T-helper 2 cell treated with Interferon-gamma antibody and Interleukin-4, amounts not matched to agents 5 μg/mL and 100 μg/mL, for 36 hours (primary cell): ENCODE measurements around the gene JAKMIP1.

Experiments used
- DNase-seq: peaks from one replicate; pipeline ENCODE4 v3.0.0; 2021; ENCODE audit warnings: low spot score
- H3K27ac Mint-ChIP-seq: one replicate; pipeline ENCODE4 v1.8.0; 2021; ENCODE audit warnings: mild to moderate bottlenecking, mixed read lengths
- H3K27me3 Mint-ChIP-seq: one replicate; pipeline ENCODE4 v1.8.0; 2021; ENCODE audit warnings: low read depth, mixed read lengths
- H3K36me3 Mint-ChIP-seq: one replicate; pipeline ENCODE4 v1.8.0; 2021; ENCODE audit warnings: low read depth, mixed read lengths
- H3K4me1 Mint-ChIP-seq: one replicate; pipeline ENCODE4 v1.8.0; 2021; ENCODE audit warnings: low read depth, mixed read lengths
- H3K4me3 Mint-ChIP-seq: one replicate; pipeline ENCODE4 v1.8.0; 2022; ENCODE audit warnings: mild to moderate bottlenecking, moderate library complexity, mixed read lengths
- H3K9me3 Mint-ChIP-seq: one replicate; pipeline ENCODE4 v1.8.0; 2021; ENCODE audit warnings: mixed read lengths

Gene JAKMIP1

GRCh38 chr4:6200011-6200921, at the start of gene JAKMIP1:
JAKMIP1 (minus strand) TSS chr4:6200549; CDS start chr4:6112850, 87,699 bp downstream.
- peaks cover 14% of the 10 kb centered on the region for H3K36me3 Mint-ChIP-seq
- DNase-seq = peak; percentile 87
- H3K27ac Mint-ChIP-seq = peak within 1 kb of the TSS; percentile 86
- peak within 1 kb of the TSS; percentile 77 for H3K4me3 Mint-ChIP-seq
- H3K27me3 Mint-ChIP-seq = peaks cover 33% of the 10 kb centered on the region
- peaks cover 27% of the 10 kb centered on the region for H3K4me1 Mint-ChIP-seq
- H3K9me3 Mint-ChIP-seq = peaks cover 8% of the 10 kb centered on the region

GRCh38 chr4:6248394-6248793, 48.0 kb upstream of the JAKMIP1 start:
- H3K27ac Mint-ChIP-seq = no peak overlapping the region
- no peak for DNase-seq
- H3K4me1 Mint-ChIP-seq = peaks cover 7% of the 10 kb centered on the region
- H3K36me3 Mint-ChIP-seq = peaks cover 3% of the 10 kb centered on the region
- H3K27me3 Mint-ChIP-seq = peaks cover 45% of the 10 kb centered on the region
- H3K9me3 Mint-ChIP-seq = peaks cover 13% of the 10 kb centered on the region
- no peak overlapping the region for H3K4me3 Mint-ChIP-seq

DNA sequence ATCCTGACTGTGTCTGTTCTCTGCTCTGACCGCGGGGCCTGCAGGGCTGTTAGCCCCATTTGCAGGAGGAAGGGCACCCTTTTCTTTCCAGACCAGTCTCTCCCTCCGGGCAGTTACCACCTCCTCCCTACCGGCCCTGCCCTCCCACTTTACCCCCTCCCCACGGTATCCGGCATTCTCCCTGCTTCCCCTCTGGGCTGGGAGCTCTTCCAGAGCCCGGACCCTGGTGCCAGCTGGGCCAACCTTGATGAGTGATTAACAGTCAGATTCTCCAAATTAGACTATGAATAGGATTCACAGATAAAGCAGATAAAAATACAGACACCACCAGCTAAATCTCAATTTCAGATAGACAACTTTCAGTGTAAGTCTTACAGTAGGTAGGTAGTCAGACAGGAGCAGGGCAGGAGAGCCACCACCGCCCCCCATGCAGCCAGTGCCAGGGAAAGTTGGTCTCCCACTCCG, 45.9 kb upstream of the JAKMIP1 start:
- DNase-seq = no peak
- Mint-ChIP-seq H3K27me3 (peaks cover 45% of the 10 kb centered on the region), H3K4me3 (no peak overlapping the region), H3K36me3 (peaks cover 3% of the 10 kb centered on the region), H3K4me1 (peaks cover 7% of the 10 kb centered on the region), H3K27ac (no peak overlapping the region), H3K9me3 (peaks cover 13% of the 10 kb centered on the region)

DNA sequence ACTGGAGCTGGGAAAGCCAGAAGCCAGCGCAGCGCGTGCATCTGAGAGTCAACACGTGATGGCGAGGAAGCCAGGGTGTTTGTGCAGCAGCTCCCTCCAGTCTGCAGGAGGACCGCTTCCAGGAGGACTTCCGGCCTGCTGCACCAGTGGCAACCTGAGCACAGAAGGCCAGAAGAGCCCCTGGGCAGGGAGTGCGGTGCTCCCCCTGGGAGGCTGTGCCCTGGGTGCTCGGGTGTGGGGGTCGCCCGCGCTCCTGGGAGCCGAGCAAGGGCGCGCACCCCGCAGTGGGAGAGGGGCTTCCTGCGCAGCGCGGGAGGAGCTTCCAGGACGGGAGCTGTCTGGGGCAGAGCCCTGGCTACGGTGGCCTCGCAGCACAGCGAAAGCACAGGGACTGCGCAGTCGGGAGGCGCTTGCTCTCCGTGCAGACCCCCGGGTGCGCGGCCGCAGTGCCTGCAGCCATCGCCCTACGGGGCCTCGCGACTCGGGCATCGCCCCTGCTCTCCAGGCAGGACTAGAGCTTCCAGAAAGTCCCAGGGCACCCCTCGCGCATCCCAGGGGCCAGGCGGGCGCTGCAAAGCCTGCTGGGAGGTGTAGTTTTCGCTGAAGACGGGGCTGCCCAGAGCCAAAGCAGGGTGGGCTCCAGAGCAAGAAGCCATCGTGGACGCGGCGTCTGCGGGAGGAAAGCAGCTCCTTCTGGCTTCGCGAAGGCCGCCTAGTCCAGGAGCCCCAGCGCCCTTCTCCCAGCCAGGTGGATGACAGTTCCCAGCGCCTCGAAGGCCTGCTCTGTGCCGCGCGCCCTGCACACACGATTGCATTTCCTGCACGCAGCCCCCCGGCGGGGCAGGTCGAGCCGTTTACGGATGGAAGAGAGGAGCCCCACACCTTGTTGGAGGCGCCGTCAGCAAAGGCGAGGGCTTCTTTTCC, 45.2 kb upstream of the JAKMIP1 start:
- Mint-ChIP-seq H3K27me3 (peaks cover 43% of the 10 kb centered on the region), H3K4me3 (no peak overlapping the region), H3K27ac (no peak overlapping the region), H3K4me1 (peaks cover 4% of the 10 kb centered on the region), H3K9me3 (peaks cover 13% of the 10 kb centered on the region), H3K36me3 (peaks cover 3% of the 10 kb centered on the region)
- no peak for DNase-seq

GRCh38 chr4:6242271-6243029, 42.1 kb upstream of the JAKMIP1 start:
- H3K9me3 Mint-ChIP-seq = peaks cover 13% of the 10 kb centered on the region
- no peak for DNase-seq
- peaks cover 26% of the 10 kb centered on the region for H3K27me3 Mint-ChIP-seq
- H3K4me1 Mint-ChIP-seq = peaks cover 2% of the 10 kb centered on the region
- H3K27ac Mint-ChIP-seq = no peak overlapping the region
- no peak overlapping the region for H3K4me3 Mint-ChIP-seq
- H3K36me3 Mint-ChIP-seq = peaks cover 3% of the 10 kb centered on the region

DNA sequence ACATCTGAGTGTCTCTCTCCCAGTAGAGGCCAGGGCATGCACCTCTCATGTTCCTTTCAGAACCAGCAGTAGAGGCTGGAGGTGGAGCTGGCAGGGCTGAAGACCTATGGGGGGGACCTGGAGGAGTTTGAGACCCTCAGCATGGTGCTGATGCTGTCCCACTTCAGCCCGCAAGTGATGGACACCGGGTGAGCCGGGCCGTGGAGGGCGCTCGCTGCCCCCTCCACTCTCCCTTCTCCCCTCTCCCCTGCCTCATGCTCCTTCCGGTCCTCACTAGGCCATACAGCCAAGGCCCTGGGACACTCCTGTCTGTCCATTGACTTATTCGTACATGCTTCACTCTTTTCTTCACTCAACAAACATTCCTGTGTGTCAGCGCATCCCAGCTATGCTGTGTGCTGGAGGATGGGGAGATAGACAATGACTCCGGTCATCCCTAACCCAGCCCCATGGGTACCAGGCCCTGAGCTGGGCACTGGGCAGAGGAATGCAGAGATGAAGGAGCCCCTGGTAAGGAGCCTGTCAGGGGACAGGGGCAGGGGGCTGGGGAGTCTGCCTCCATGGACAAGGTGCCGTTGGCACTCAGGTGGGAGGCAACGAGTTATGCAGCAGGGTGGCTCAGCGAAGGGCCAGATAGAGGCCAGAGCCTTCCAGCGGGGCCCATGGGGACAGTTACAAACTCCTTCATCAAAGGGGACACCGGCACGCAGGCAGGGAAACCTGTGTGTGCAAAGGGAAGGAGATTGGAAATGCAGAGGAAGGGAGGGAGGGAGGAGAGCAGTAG, 40.9 kb upstream of the JAKMIP1 start:
- no peak overlapping the region for H3K4me3 Mint-ChIP-seq
- peaks cover 13% of the 10 kb centered on the region for H3K9me3 Mint-ChIP-seq
- DNase-seq = no peak
- H3K27ac Mint-ChIP-seq = no peak overlapping the region
- H3K36me3 Mint-ChIP-seq = peaks cover 3% of the 10 kb centered on the region
- peaks cover 2% of the 10 kb centered on the region for H3K4me1 Mint-ChIP-seq
- H3K27me3 Mint-ChIP-seq = peaks cover 17% of the 10 kb centered on the region

DNA sequence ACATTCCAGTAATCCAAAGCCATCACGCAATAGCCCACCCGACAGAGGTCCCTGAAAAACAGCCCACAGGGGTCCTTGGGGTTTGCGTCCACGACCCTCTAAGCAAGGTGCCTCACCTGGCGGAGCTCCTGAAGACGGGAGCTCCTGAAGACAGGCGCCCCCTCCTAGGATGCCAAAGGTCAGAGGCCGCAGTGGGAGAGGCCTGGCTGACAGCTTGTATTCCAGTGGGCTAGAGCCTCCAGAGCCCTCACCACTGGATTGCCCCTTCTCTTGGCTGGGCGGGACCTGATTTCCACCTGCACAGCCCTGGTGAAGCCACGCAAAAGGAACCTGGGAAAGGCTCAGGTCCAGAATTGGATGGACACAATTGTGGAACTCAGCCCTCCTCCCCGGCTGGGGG, 39.6 kb upstream of the JAKMIP1 start:
- Mint-ChIP-seq H3K36me3 (peaks cover 2% of the 10 kb centered on the region), H3K27me3 (peaks cover 13% of the 10 kb centered on the region), H3K4me1 (peaks cover 2% of the 10 kb centered on the region), H3K9me3 (peaks cover 12% of the 10 kb centered on the region), H3K27ac (no peak overlapping the region), H3K4me3 (no peak overlapping the region)
- DNase-seq = no peak

- DNase-seq = no peak
- peaks cover 8% of the 10 kb centered on the region for H3K27me3 Mint-ChIP-seq
- H3K27ac Mint-ChIP-seq = no peak overlapping the region
- no peaks in the 10 kb centered on the region for H3K4me1 Mint-ChIP-seq
- H3K9me3 Mint-ChIP-seq = peaks cover 7% of the 10 kb centered on the region
- no peaks in the 10 kb centered on the region for H3K36me3 Mint-ChIP-seq
- no peak overlapping the region for H3K4me3 Mint-ChIP-seq
Measured at GRCh38 chr4:6239486-6239885, 39.1 kb upstream of the JAKMIP1 start.

GRCh38 chr4:6236816-6237390, 36.6 kb upstream of the JAKMIP1 start:
- Mint-ChIP-seq H3K4me3 (no peak overlapping the region), H3K4me1 (no peaks in the 10 kb centered on the region), H3K27ac (no peak overlapping the region), H3K9me3 (no peaks in the 10 kb centered on the region), H3K36me3 (no peaks in the 10 kb centered on the region), H3K27me3 (peaks cover 3% of the 10 kb centered on the region)
- DNase-seq = no peak

- no peak for DNase-seq
- Mint-ChIP-seq H3K9me3 (no peaks in the 10 kb centered on the region), H3K27me3 (peaks cover 3% of the 10 kb centered on the region), H3K4me1 (no peaks in the 10 kb centered on the region), H3K27ac (no peak overlapping the region), H3K4me3 (no peak overlapping the region), H3K36me3 (no peaks in the 10 kb centered on the region)
Measured at GRCh38 chr4:6235901-6236640, 35.7 kb upstream of the JAKMIP1 start.

- H3K36me3 Mint-ChIP-seq = no peaks in the 10 kb centered on the region
- H3K4me3 Mint-ChIP-seq = no peak overlapping the region
- no peaks in the 10 kb centered on the region for H3K9me3 Mint-ChIP-seq
- no peak for DNase-seq
- H3K27ac Mint-ChIP-seq = no peak overlapping the region
- no peaks in the 10 kb centered on the region for H3K4me1 Mint-ChIP-seq
- H3K27me3 Mint-ChIP-seq = peaks cover 3% of the 10 kb centered on the region
Measured at GRCh38 chr4:6235012-6235411, 34.7 kb upstream of the JAKMIP1 start.

- Mint-ChIP-seq H3K4me1 (no peaks in the 10 kb centered on the region), H3K27me3 (peaks cover 3% of the 10 kb centered on the region), H3K9me3 (no peaks in the 10 kb centered on the region), H3K4me3 (no peak overlapping the region), H3K27ac (no peak overlapping the region), H3K36me3 (no peaks in the 10 kb centered on the region)
- no peak for DNase-seq
Measured at GRCh38 chr4:6233929-6234328, 33.6 kb upstream of the JAKMIP1 start.
